AG09309 (cell line): ENCODE data around the gene ZCCHC3.

Source experiments
- DNase-seq: peaks from one replicate; pipeline ENCODE4 v3.0.0-alpha.2; 2010; ENCODE audit warnings: low read depth
- H3K4me3 ChIP-seq: 2 replicates; pipeline ENCODE4 v1.5.1; 2011; ENCODE audit warnings: mild to moderate bottlenecking, low read depth, low read length, moderate library complexity; ENCODE audit not compliant: control insufficient read depth
- TF ChIP-seq, protein P1 (sequence below): IDR thresholded peaks from 2 replicates; pipeline ENCODE4 v1.5.1; 2011; ENCODE audit warnings: mild to moderate bottlenecking, low read depth, low read length, inconsistent platforms; ENCODE audit not compliant: insufficient read depth, control insufficient read depth; ENCODE audit errors: missing control alignments

The ZCCHC3 gene

DNA sequence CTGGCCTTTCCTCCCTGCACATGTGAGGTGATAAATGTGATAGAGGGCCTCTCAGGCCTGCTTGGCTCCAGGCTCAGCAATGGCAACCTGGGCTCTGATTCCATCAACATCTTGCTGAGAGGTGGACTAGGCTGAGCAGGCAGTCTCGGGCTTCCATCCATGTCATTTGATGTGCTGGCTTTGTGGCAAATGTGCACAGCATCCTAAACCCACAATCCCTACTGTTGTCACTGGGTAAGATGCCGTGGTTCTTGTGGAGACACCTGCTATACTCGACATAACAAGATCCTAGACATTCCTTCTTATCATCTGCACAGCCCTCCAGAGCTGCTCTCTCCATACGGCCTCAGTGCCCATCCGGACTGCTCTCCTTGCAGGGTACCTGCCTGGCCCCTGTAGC, 2.8 kb upstream of the ZCCHC3 start:
- TF ChIP-seq, protein P1, sequence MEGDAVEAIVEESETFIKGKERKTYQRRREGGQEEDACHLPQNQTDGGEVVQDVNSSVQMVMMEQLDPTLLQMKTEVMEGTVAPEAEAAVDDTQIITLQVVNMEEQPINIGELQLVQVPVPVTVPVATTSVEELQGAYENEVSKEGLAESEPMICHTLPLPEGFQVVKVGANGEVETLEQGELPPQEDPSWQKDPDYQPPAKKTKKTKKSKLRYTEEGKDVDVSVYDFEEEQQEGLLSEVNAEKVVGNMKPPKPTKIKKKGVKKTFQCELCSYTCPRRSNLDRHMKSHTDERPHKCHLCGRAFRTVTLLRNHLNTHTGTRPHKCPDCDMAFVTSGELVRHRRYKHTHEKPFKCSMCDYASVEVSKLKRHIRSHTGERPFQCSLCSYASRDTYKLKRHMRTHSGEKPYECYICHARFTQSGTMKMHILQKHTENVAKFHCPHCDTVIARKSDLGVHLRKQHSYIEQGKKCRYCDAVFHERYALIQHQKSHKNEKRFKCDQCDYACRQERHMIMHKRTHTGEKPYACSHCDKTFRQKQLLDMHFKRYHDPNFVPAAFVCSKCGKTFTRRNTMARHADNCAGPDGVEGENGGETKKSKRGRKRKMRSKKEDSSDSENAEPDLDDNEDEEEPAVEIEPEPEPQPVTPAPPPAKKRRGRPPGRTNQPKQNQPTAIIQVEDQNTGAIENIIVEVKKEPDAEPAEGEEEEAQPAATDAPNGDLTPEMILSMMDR, result no peak
- no peak overlapping the region for H3K4me3 ChIP-seq
- DNase-seq, result no peak

DNA sequence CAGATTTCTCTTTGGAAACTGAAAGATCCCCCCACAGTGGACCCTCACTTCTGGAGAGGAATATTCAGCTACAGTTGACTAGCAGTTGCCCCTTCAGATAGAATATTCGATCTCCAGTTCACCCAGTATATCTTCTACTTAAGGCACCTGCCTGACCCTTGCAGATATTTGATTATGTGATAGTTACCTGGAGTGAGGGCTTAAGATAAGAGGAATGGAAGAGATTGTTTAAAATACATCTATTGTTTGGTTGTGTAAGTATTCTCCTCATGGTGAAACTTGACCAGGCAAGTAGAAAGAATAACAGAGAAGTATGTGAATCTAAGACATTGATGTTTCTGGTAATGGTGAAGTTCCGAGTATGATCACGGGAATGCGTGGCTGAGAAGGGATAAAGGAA, 1.6 kb upstream of the ZCCHC3 start:
- no peak for DNase-seq
- no peak overlapping the region for H3K4me3 ChIP-seq
- TF ChIP-seq, protein P1, result no peak

DNA sequence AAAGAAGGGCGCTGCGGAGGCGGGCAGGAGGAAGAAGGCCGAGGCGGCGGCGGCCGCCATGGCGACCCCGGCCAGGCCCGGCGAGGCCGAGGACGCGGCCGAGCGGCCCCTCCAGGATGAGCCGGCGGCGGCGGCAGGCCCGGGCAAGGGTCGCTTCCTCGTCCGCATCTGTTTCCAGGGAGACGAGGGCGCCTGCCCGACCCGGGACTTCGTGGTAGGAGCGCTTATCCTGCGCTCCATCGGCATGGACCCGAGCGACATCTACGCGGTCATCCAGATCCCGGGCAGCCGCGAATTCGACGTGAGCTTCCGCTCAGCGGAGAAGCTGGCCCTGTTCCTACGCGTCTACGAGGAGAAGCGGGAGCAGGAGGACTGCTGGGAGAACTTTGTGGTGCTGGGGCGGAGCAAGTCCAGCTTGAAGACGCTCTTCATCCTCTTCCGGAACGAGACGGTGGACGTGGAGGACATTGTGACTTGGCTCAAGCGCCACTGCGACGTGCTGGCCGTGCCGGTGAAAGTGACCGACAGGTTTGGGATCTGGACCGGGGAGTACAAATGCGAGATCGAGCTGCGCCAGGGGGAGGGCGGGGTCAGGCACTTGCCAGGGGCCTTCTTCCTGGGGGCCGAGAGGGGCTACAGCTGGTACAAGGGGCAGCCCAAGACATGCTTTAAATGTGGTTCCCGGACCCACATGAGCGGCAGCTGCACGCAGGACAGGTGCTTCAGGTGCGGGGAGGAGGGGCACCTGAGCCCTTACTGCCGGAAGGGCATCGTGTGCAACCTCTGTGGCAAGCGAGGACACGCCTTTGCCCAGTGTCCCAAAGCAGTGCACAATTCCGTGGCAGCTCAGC, 780 bp downstream of the ZCCHC3 start:
- DNase-seq, result no peak
- TF ChIP-seq, protein P1, result no peak

DNA sequence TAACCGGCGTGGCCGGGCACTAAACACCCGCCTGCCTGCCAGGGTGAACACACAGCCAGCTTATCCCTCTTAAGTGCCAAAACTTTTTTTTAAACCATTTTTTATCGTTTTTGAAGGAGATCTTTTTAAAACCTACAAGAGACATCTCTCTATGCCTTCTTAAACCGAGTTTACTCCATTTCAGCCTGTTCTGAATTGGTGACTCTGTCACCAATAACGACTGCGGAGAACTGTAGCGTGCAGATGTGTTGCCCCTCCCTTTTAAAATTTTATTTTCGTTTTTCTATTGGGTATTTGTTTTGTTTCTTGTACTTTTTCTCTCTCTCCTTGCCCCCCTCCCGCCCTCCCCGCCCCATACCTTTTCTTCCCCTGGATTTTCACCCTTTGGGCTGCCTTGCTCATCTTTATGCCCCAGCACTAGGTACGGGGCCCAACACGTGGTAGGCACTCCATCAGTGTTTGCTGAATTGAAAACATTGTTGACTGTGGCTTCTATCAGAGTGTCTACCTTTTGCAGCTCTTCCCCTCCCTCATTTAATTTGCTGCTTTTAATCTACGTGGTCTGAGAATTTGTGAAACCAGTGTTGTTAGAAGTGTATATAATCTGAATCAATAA, 1.5 kb downstream of the ZCCHC3 start:
- TF ChIP-seq, protein P1, result no peak
- H3K4me3 ChIP-seq, result peak overlapping the region; percentile 84
- no peak for DNase-seq

More for the DNA sequence above, 780 bp downstream of the ZCCHC3 start:
- peak overlapping the region; percentile 84 for H3K4me3 ChIP-seq

DNA sequence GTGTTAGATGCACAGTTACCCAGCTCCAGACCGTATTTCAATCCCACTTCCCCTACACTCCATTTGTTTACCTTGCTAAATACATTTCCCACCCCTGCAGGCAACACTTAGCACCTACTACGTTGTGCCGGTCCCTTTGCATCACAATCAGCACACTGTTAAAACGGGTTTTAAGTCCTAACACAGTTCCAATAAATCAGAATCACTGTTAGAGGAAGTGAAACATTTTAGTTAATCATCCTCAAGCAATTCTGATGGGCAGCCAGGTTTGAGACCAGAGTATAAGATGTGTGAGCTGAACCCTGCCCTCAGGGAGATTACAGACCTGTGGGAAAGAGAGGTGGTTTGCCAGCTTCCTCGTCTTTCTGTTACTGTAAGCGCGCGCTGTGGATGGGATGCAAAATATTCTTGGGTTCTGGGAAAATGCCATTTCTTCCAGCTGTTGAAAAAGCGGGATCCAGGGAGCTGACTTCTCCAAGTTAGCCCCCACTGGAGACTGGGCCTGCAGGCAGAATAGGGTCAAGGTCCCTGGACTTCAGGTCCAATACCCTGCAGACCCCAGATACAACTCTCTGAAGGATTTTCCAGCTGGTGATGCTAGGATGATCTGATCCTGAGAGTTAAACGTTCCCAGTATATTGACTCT, 3.1 kb downstream of the ZCCHC3 start:
- no peak for DNase-seq
- no peak overlapping the region for H3K4me3 ChIP-seq
- TF ChIP-seq, protein P1, result no peak

DNA sequence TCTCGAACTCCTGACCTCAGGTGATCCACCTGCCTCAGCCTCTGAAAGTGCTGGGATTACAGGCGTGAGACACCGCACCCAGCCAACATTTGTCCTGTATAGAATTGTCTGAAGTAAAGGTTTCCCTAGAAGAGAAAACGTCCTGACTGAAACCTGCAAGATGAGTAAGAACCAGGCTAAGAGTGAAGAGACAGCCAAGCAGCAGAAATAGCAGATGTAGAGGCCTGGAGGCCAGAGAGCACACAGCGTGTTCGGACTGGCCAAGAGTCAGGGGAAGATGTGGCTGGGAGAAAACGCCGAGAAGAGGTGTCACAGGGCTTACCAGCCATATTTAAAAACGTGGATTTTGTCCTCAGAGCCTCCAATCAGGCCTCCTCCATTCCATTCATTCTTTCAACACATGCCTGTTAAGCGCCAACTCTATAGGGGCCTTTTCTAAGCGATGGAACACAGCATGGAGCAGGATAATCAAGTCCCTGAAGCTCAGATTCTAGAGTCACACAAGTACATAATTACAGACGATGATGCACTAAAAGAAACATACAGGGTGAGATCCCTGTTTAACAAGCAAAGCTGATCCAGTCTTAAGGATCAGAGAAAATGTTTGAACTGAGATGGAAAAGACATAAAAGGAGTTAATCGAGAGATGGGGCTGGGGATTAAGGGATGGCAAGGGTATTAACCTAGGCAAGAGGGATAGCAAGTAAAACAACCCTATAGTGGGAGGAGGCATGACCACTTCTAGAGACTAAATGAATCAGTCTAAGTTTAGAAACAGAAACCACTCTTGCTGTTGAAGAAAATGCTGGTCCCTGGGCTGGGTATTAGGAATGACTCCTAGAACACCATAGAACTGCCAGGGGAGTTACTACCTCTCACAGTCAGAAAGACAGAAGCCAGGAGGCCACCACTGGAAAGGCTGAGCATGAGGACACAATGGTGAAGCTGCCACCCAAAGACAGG, 4.8 kb downstream of the ZCCHC3 start:
- TF ChIP-seq, protein P1, result no peak
- no peak overlapping the region for H3K4me3 ChIP-seq
- no peak for DNase-seq
